Keratinocyte (primary cell): ENCODE measurements around the gene MGAT4A. TPM values are rescaled to one million over a fixed set of nuclear protein-coding genes. Genes with fewer than 3 reads are reported as not detected.

Source experiments
- DNase-seq: peaks from one replicate; pipeline ENCODE4 v3.0.0-alpha.2; 2011; ENCODE audit warnings: low read depth, missing footprints, low spot score
- FAIRE-seq: peaks from 2 replicates; lab custom pipeline; 2011; peaks lifted over from hg19 to GRCh38; lab: Jason Lieb, UNC
- H2AFZ ChIP-seq: 2 replicates; pipeline ENCODE4 v1.6.0; 2012; ENCODE audit warnings: low read length, control low read depth, inconsistent platforms; ENCODE audit not compliant: control insufficient read depth
- H3K27ac ChIP-seq: 2 replicates; pipeline ENCODE4 v1.5.1; 2011; ENCODE audit warnings: low read length; ENCODE audit not compliant: control insufficient read depth, insufficient read depth
- H3K27me3 ChIP-seq: 3 replicates; pipeline ENCODE4 v1.6.0; 2011; ENCODE audit warnings: low read length; ENCODE audit not compliant: control insufficient read depth, insufficient read depth; ENCODE audit errors: extremely low read depth
- H3K36me3 ChIP-seq, 2 experiments: 2 replicates in 1 of 2; 3 replicates in 1 of 2; pipeline ENCODE4 v1.5.1; 2011; ENCODE audit warnings: low read length in 2 of 2, mild to moderate bottlenecking in 1 of 2; ENCODE audit not compliant: control insufficient read depth in 2 of 2, insufficient read depth in 2 of 2; ENCODE audit errors: extremely low read depth in 1 of 2
- H3K4me1 ChIP-seq: 3 replicates; pipeline ENCODE4 v1.5.1; 2011; ENCODE audit warnings: low read length; ENCODE audit not compliant: control insufficient read depth, insufficient read depth; ENCODE audit errors: extremely low read depth
- H3K4me2 ChIP-seq: 3 replicates; pipeline ENCODE4 v1.6.0; 2011; ENCODE audit warnings: low read depth, low read length; ENCODE audit not compliant: control insufficient read depth, insufficient read depth; ENCODE audit errors: extremely low read depth
- H3K4me3 ChIP-seq, 3 experiments: fragments of 200-600 bp in 1 of 3; sonication (generic) in 1 of 3; 2 replicates in 2 of 3; 3 replicates in 1 of 3; pipeline ENCODE4 v1.5.1; 2011 to 2016; ENCODE audit warnings: low read length in 3 of 3, mild to moderate bottlenecking in 3 of 3, control low read depth in 2 of 3, inconsistent platforms in 1 of 3, low read depth in 1 of 3, mixed read lengths in 1 of 3, mixed run types in 1 of 3, moderate library complexity in 1 of 3; ENCODE audit not compliant: control insufficient read depth in 2 of 3, insufficient read depth in 2 of 3; ENCODE audit errors: extremely low read depth in 1 of 3
- H3K79me2 ChIP-seq: 2 replicates; pipeline ENCODE4 v1.6.0; 2012; ENCODE audit warnings: low read length; ENCODE audit not compliant: control insufficient read depth, insufficient read depth
- H3K9ac ChIP-seq: 3 replicates; pipeline ENCODE4 v1.6.0; 2011; ENCODE audit warnings: low read length; ENCODE audit not compliant: control insufficient read depth, insufficient read depth; ENCODE audit errors: extremely low read depth
- H3K9me1 ChIP-seq: 3 replicates; pipeline ENCODE4 v1.6.0; 2011; ENCODE audit warnings: low read length; ENCODE audit not compliant: control insufficient read depth, insufficient read depth; ENCODE audit errors: extremely low read depth
- H3K9me3 ChIP-seq: 2 replicates; pipeline ENCODE4 v1.5.1; 2012; ENCODE audit warnings: low read depth, low read length; ENCODE audit not compliant: control insufficient read depth
- H4K20me1 ChIP-seq: 3 replicates; pipeline ENCODE4 v1.6.0; 2011; ENCODE audit warnings: low read length; ENCODE audit not compliant: control insufficient read depth, insufficient read depth; ENCODE audit errors: extremely low read depth
- EZH2 ChIP-seq: IDR thresholded peaks from one replicate; pipeline ENCODE4 v1.6.1; 2012; ENCODE audit warnings: inconsistent platforms, mild to moderate bottlenecking, low read length, moderate library complexity
- dilution Hi-C: fragments of 300-500 bp; cut with MboI; formaldehyde crosslinking; loops from one replicate; pipeline ENCODE4 v1.7.0; 2020; ENCODE audit warnings: low sequenced_read_pairs; ENCODE audit not compliant: extremely low pct_ligation_motif_present
- polyA plus RNA-seq, 5 experiments: library from polyadenylated mRNA; depleted of rRNA in 3 of 5; stranded (reverse) in 3 of 5; stranded (forward) in 1 of 5; unstranded in 1 of 5; fragments of >200 nt; gene quantifications; 1 replicate in 1 of 5; 2 replicates in 3 of 5; 3 replicates in 1 of 5; pipeline versions ENCODE4 v1.2.1 to v1.2.3, GENCODE V29; 2011 to 2012; ENCODE audit warnings: missing spikeins in 2 of 5, low read depth in 1 of 5, low replicate concordance in 1 of 5
- TF ChIP-seq, protein P1 (sequence below), 3 experiments: IDR thresholded peaks in 1 of 3; conservative IDR thresholded peaks in 1 of 3; optimal IDR thresholded peaks in 1 of 3; 2 replicates in 2 of 3; 3 replicates in 1 of 3; pipeline versions ENCODE3 to v1.5.1; 2011; ENCODE audit warnings: low read length in 3 of 3, mild to moderate bottlenecking in 3 of 3, moderate library complexity in 2 of 3, control low read depth in 1 of 3, inconsistent platforms in 1 of 3; ENCODE audit not compliant: insufficient read depth in 2 of 3; ENCODE audit errors: extremely low read depth in 1 of 3

MGAT4A gene
- polyA plus RNA-seq, 1 donor (not counting 4 experiments of a cell fraction or from before 2014, with no cell fraction given) = 0.81 TPM

DNA sequence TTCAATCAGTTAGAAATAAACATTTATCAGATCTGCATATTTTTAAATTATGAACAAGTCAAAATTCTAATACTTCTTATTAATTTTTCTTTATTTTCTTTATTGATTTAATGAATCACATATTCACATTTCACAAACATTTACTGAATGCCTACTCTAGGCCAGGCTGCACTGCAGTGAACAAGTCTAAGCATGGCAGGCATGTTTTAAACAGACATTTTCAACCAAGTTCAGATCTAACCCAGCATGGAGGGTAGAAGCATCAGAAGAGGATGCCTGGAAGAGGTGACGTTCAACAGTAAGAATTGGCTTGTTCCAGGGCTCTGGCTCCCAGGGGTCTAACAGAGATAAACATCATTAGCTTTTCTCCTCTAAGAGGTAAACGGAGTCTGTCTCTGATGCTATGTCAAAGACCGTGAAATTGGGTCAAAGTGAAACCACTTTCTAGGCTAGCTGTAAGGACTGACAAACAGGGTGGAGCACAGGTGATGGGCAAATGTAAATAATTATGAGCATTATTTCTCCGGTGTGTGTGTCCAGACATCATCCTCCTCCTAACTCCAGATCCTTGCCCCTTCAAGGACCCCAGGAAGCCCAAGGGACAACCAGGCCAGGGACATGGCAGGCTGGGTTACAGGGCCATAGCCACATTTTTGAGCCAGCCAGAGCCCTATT, 72.0 kb downstream of the MGAT4A start:
- H3K27ac ChIP-seq = no peak overlapping the region
- no peak overlapping the region for H3K4me2 ChIP-seq
- no peak overlapping the region for H2AFZ ChIP-seq
- H3K4me1 ChIP-seq = no peaks in the 10 kb centered on the region
- dilution Hi-C loops = no loop called here
- H3K79me2 ChIP-seq = no peaks in the 10 kb centered on the region
- no peaks in the 10 kb centered on the region for H4K20me1 ChIP-seq
- DNase-seq (no peak), FAIRE-seq (peak; percentile 17)
- H3K9ac ChIP-seq = no peak overlapping the region
- H3K36me3 ChIP-seq = no peaks in the 10 kb centered on the region
- H3K9me1 ChIP-seq = no peaks in the 10 kb centered on the region
- H3K9me3 ChIP-seq = no peaks in the 10 kb centered on the region
- no peak overlapping the region for H3K4me3 ChIP-seq
- no peak for TF ChIP-seq EZH2
- TF ChIP-seq, protein P1, sequence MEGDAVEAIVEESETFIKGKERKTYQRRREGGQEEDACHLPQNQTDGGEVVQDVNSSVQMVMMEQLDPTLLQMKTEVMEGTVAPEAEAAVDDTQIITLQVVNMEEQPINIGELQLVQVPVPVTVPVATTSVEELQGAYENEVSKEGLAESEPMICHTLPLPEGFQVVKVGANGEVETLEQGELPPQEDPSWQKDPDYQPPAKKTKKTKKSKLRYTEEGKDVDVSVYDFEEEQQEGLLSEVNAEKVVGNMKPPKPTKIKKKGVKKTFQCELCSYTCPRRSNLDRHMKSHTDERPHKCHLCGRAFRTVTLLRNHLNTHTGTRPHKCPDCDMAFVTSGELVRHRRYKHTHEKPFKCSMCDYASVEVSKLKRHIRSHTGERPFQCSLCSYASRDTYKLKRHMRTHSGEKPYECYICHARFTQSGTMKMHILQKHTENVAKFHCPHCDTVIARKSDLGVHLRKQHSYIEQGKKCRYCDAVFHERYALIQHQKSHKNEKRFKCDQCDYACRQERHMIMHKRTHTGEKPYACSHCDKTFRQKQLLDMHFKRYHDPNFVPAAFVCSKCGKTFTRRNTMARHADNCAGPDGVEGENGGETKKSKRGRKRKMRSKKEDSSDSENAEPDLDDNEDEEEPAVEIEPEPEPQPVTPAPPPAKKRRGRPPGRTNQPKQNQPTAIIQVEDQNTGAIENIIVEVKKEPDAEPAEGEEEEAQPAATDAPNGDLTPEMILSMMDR (optimal IDR thresholded peaks at IDR 0.05 in 1 of 3, IDR thresholded peaks at IDR 0.05 in 1 of 3, conservative IDR thresholded peaks at IDR 0.05 in 1 of 3; ENCODE audit: extremely low read depth in 1 of 3, insufficient read depth in 2 of 3, low read length in 3 of 3) = no peak
- no peaks in the 10 kb centered on the region for H3K27me3 ChIP-seq

DNA sequence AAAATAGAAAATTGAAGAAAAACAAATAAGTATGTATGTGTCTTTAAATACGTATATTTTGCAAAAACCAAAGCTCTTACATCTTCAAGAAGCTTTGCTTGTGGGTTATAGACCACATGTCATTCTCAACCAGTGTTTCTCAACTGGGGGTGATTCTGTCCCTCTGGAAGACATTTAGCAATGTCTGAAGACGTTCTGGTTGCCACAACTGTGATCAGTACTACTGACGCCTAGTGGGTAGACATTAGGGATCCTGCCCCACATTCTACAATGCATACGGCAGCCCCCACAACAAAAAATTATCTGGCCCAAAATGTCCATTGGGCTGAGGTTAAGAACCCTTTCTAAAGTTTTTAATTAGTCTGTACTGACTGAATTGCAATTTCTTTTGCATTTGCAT, 74.1 kb downstream of the MGAT4A start:
- Histone ChIP-seq H3K27ac (no peak overlapping the region), H2AFZ (no peak overlapping the region), H3K4me3 (no peak overlapping the region), H3K79me2 (no peaks in the 10 kb centered on the region), H3K9me3 (no peaks in the 10 kb centered on the region), H3K36me3 (no peaks in the 10 kb centered on the region), H4K20me1 (no peaks in the 10 kb centered on the region), H3K9ac (no peak overlapping the region), H3K4me2 (no peak overlapping the region), H3K4me1 (no peaks in the 10 kb centered on the region), H3K27me3 (no peaks in the 10 kb centered on the region), H3K9me1 (no peaks in the 10 kb centered on the region)
- DNase-seq = no peak
- no peak for TF ChIP-seq EZH2
- TF ChIP-seq, protein P1 (optimal IDR thresholded peaks at IDR 0.05 in 1 of 3, IDR thresholded peaks at IDR 0.05 in 1 of 3, conservative IDR thresholded peaks at IDR 0.05 in 1 of 3; ENCODE audit: extremely low read depth in 1 of 3, insufficient read depth in 2 of 3, low read length in 3 of 3) = no peak
- dilution Hi-C loops = no loop called here
- FAIRE-seq = no peak
